Measurements from ENCODE around the gene PCDH1. TPM values are rescaled to one million over a fixed set of nuclear protein-coding genes. Genes with fewer than 3 reads are reported as not detected.
A peak's percentile ranks its signal among the peaks of the same experiment; 100 is the strongest.

The PCDH1 gene
- total and polyA plus RNA-seq, 2 of the 13 experiments (the other 11 are each of a cell fraction or from before 2014, with no cell fraction given) = 0.11 to 0.83 TPM

DNA sequence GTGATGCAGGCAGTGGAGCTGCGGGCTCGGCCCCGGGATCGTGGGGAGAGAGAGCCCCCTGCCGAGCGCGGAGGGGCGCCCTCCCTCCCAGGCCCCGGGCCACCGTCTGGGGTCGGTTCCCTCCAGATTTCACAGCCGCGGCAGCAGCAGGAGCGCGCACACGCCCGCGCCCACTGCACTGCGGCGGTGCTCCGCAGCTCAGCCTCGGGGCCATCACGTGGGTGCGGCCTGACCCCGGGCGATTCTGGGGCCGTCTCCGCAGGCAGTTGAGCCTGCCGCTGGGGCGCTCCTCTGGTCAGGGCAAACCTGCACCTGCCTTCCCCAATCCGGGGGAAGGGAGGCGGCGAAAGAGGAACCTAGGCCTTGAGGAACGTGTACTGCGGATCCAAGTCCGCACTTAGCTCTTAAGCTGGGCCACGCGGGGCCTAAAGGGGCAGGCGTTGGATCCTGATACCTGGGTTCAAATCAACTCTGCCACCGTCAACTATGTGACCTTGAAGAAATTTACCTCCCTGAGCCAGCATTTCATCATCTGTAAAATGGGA, 36.1 kb upstream of the PCDH1 start:
- Histone ChIP-seq H3K79me2 (ENCODE audit: insufficient read depth, low read length) (no peaks in the 10 kb centered on the region), H4K20me1 (ENCODE audit: insufficient read depth, low read length) (no peaks in the 10 kb centered on the region), H3K4me2 (ENCODE audit: low read depth, low read length) (peak overlapping the region; percentile 75), H3K36me3 (replicated peaks in 1 of 2; ENCODE audit: control insufficient read depth in 1 of 2, insufficient read depth in 2 of 2, low read length in 2 of 2) (no peaks in the 10 kb centered on the region), H3K4me3 (replicated peaks in 1 of 3; ENCODE audit: insufficient read depth in 1 of 3, low read depth in 2 of 3, low read length in 3 of 3) (peak overlapping the region; percentile 18 to 66 (median 22); a peak in 5 of 6 replicates), H3K9me3 (ENCODE audit: low read length) (no peaks in the 10 kb centered on the region), H3K27ac (ENCODE audit: extremely low read length, insufficient read depth, low read length) (no peak overlapping the region), H3K4me1 (ENCODE audit: insufficient read depth, low read length) (peaks cover 18% of the 10 kb centered on the region), H3K9ac (ENCODE audit: insufficient read depth, low read depth, low read length) (no peak overlapping the region), H3K27me3 (ENCODE audit: control insufficient read depth in 1 of 2, insufficient read depth in 2 of 2, low read length in 2 of 2) (peaks cover 0 to 32% of the 10 kb centered on the region in 2 experiments; a peak in 3 of 5 replicates), H2AFZ (ENCODE audit: low read length) (no peak overlapping the region)
- ChIA-PET CTCF (ENCODE audit: low intra/inter-chr PET ratio, low total read pairs) (no interaction called here), POLR2A (interaction anchor here (3.9 kb wide), 1 partner anchor 9 kb away, joined by 22 read pairs; the partner anchor contains the start of gene DELE1)
- DNase-seq (ENCODE audit: low spot score) (no peak), FAIRE-seq (no peak), ATAC-seq (peak; percentile 91)
- intact Hi-C loops (cut with micrococcal nuclease; ENCODE audit: unreplicated experiment) = loop anchor here (2.0 kb wide), 1 partner anchor 47 kb away; no protein-coding TSS in a partner anchor
- in situ Hi-C loops (cut with HindIII; ENCODE audit: extremely low pct_ligation_motif_present, low pct_unique_long_range_greater_than_20kb) = no loop called here
- WGBS (ENCODE audit: low lambda C conversion rate) = 0% methylated on average over 6 of the region's 40 CpGs
- no TSS peak for BruUV-seq (replicated peaks)
- TF ChIP-seq ZNF777 (CRISPR knock-in tag; IDR thresholded peaks at IDR 0.05) (peak; percentile 70), ZC3H4 (CRISPR knock-in tag; IDR thresholded peaks at IDR 0.05; ENCODE audit: borderline replicate concordance) (no peak), ZNF101 (CRISPR knock-in tag; IDR thresholded peaks at IDR 0.05; ENCODE audit: borderline replicate concordance, low read depth) (no peak), NRL (CRISPR knock-in tag; IDR thresholded peaks at IDR 0.05; ENCODE audit: borderline replicate concordance) (0 out of 2 replicates have a peak, but pooled peaks have one; percentile 62), ZNF446 (CRISPR knock-in tag; IDR thresholded peaks at IDR 0.05) (no peak), FOXA1 (IDR thresholded peaks at IDR 0.05) (no peak), FOXA1 (CRISPR knock-in tag; IDR thresholded peaks at IDR 0.05) (no peak), KDM2A (CRISPR knock-in tag; IDR thresholded peaks at IDR 0.05; ENCODE audit: borderline replicate concordance, low read depth) (peak; percentile 66), SSRP1 (CRISPR knock-in tag; IDR thresholded peaks at IDR 0.05) (no peak), NFATC3 (CRISPR knock-in tag; IDR thresholded peaks at IDR 0.05) (no peak), RNF2 (conservative IDR thresholded peaks at IDR 0.05; ENCODE audit: low read depth) (peak; percentile 55; the same call in 1 of the 2 replicates), HNRNPLL (IDR thresholded peaks at IDR 0.05; ENCODE audit: low read depth, low read length, poor library complexity, severe bottlenecking) (peak; percentile 67), ZSCAN20 (CRISPR knock-in tag; IDR thresholded peaks at IDR 0.05; ENCODE audit: borderline replicate concordance) (no peak), HDAC2 (CRISPR knock-in tag; IDR thresholded peaks at IDR 0.05) (no peak), ZNF878 (CRISPR knock-in tag; IDR thresholded peaks at IDR 0.05) (no peak), ZNF354B (CRISPR knock-in tag; IDR thresholded peaks at IDR 0.05) (no peak)
- TF ChIP-seq, protein P1, sequence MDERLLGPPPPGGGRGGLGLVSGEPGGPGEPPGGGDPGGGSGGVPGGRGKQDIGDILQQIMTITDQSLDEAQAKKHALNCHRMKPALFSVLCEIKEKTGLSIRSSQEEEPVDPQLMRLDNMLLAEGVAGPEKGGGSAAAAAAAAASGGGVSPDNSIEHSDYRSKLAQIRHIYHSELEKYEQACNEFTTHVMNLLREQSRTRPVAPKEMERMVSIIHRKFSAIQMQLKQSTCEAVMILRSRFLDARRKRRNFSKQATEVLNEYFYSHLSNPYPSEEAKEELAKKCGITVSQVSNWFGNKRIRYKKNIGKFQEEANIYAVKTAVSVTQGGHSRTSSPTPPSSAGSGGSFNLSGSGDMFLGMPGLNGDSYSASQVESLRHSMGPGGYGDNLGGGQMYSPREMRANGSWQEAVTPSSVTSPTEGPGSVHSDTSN (CRISPR knock-in tag; IDR thresholded peaks at IDR 0.05) = no peak
- TF ChIP-seq, protein P2, sequence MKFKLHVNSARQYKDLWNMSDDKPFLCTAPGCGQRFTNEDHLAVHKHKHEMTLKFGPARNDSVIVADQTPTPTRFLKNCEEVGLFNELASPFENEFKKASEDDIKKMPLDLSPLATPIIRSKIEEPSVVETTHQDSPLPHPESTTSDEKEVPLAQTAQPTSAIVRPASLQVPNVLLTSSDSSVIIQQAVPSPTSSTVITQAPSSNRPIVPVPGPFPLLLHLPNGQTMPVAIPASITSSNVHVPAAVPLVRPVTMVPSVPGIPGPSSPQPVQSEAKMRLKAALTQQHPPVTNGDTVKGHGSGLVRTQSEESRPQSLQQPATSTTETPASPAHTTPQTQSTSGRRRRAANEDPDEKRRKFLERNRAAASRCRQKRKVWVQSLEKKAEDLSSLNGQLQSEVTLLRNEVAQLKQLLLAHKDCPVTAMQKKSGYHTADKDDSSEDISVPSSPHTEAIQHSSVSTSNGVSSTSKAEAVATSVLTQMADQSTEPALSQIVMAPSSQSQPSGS (CRISPR knock-in tag; IDR thresholded peaks at IDR 0.05) = no peak; the same call in 1 of the 2 replicates
- TF ChIP-seq, protein P3, sequence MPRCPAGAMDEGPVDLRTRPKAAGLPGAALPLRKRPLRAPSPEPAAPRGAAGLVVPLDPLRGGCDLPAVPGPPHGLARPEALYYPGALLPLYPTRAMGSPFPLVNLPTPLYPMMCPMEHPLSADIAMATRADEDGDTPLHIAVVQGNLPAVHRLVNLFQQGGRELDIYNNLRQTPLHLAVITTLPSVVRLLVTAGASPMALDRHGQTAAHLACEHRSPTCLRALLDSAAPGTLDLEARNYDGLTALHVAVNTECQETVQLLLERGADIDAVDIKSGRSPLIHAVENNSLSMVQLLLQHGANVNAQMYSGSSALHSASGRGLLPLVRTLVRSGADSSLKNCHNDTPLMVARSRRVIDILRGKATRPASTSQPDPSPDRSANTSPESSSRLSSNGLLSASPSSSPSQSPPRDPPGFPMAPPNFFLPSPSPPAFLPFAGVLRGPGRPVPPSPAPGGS (CRISPR knock-in tag; IDR thresholded peaks at IDR 0.05) = 0 out of 2 replicates have a peak, but pooled peaks have one; percentile 27
- TF ChIP-seq, protein P4, sequence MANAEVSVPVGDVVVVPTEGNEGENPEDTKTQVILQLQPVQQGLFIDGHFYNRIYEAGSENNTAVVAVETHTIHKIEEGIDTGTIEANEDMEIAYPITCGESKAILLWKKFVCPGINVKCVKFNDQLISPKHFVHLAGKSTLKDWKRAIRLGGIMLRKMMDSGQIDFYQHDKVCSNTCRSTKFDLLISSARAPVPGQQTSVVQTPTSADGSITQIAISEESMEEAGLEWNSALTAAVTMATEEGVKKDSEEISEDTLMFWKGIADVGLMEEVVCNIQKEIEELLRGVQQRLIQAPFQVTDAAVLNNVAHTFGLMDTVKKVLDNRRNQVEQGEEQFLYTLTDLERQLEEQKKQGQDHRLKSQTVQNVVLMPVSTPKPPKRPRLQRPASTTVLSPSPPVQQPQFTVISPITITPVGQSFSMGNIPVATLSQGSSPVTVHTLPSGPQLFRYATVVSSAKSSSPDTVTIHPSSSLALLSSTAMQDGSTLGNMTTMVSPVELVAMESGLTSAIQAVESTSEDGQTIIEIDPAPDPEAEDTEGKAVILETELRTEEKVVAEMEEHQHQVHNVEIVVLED (CRISPR knock-in tag; IDR thresholded peaks at IDR 0.05; ENCODE audit: borderline replicate concordance) = peak; percentile 20; the same call in 1 of the 2 replicates
